ENCODE data around the gene CCDC171. TPM values are rescaled to one million over a fixed set of nuclear protein-coding genes. Genes with fewer than 3 reads are reported as not detected.
"Not testable (repeated sequence)": the region's sequence is repeated elsewhere in the genome, so short reads cannot be mapped to it uniquely, and the experiment has no call there.

The CCDC171 gene
- total and polyA plus RNA-seq, 4 donors, result 3.3 to 28.3 (median 17.2) TPM

- Histone ChIP-seq H3K9me3 (ENCODE audit: control insufficient read depth, insufficient read depth, low read length) (peaks cover 1% of the 10 kb centered on the region), H3K27ac (ENCODE audit: low read depth, low read length) (no peak overlapping the region), H3K4me3 (ENCODE audit: low read depth, low read length) (no peak overlapping the region), H3K36me3 (ENCODE audit: control insufficient read depth, insufficient read depth, low read length) (no peaks in the 10 kb centered on the region), H3K4me1 (ENCODE audit: control insufficient read depth, insufficient read depth, low read length) (no peaks in the 10 kb centered on the region), H3K27me3 (ENCODE audit: control insufficient read depth, insufficient read depth, low read length) (no peaks in the 10 kb centered on the region)
- no peak for DNase-seq (ENCODE audit: low read depth in 4 of 6, low spot score in 6 of 6)
Observed at GRCh38 chr9:15670246-15670645, 117.4 kb downstream of the CCDC171 start.

GRCh38 chr9:15670894-15671293, 118.1 kb downstream of the CCDC171 start:
- 100% methylated on average over 3 of the region's 7 CpGs for WGBS (ENCODE audit: insufficient coverage)
- H3K27ac ChIP-seq (ENCODE audit: low read depth, low read length), result no peak overlapping the region
- no peak overlapping the region for H3K4me3 ChIP-seq (ENCODE audit: low read depth, low read length)
- H3K9me3 ChIP-seq (ENCODE audit: control insufficient read depth, insufficient read depth, low read length), result peaks cover 1% of the 10 kb centered on the region
- DNase-seq (ENCODE audit: low read depth in 4 of 6, low spot score in 6 of 6), result no peak
- no peaks in the 10 kb centered on the region for H3K27me3 ChIP-seq (ENCODE audit: control insufficient read depth, insufficient read depth, low read length)
- no peaks in the 10 kb centered on the region for H3K4me1 ChIP-seq (ENCODE audit: control insufficient read depth, insufficient read depth, low read length)
- H3K36me3 ChIP-seq (ENCODE audit: control insufficient read depth, insufficient read depth, low read length), result no peaks in the 10 kb centered on the region

- Histone ChIP-seq H3K4me3 (ENCODE audit: low read depth, low read length) (no peak overlapping the region), H3K9me3 (ENCODE audit: control insufficient read depth, insufficient read depth, low read length) (peaks cover 2% of the 10 kb centered on the region), H3K4me1 (ENCODE audit: control insufficient read depth, insufficient read depth, low read length) (no peaks in the 10 kb centered on the region), H3K27me3 (ENCODE audit: control insufficient read depth, insufficient read depth, low read length) (no peaks in the 10 kb centered on the region), H3K36me3 (ENCODE audit: control insufficient read depth, insufficient read depth, low read length) (no peaks in the 10 kb centered on the region), H3K27ac (ENCODE audit: low read depth, low read length) (no peak overlapping the region)
- DNase-seq (ENCODE audit: low read depth in 4 of 6, low spot score in 6 of 6), result no peak
Observed at GRCh38 chr9:15693701-15694100, 140.9 kb downstream of the CCDC171 start.

GRCh38 chr9:15696979-15697378, 144.1 kb downstream of the CCDC171 start:
- WGBS (ENCODE audit: insufficient coverage), result 50% methylated on average over 1 of the region's 1 CpG
- no peaks in the 10 kb centered on the region for H3K27me3 ChIP-seq (ENCODE audit: control insufficient read depth, insufficient read depth, low read length)
- H3K4me3 ChIP-seq (ENCODE audit: low read depth, low read length), result no peak overlapping the region
- no peak for DNase-seq (ENCODE audit: low read depth in 4 of 6, low spot score in 6 of 6)
- no peaks in the 10 kb centered on the region for H3K9me3 ChIP-seq (ENCODE audit: control insufficient read depth, insufficient read depth, low read length)
- H3K4me1 ChIP-seq (ENCODE audit: control insufficient read depth, insufficient read depth, low read length), result no peaks in the 10 kb centered on the region
- no peaks in the 10 kb centered on the region for H3K36me3 ChIP-seq (ENCODE audit: control insufficient read depth, insufficient read depth, low read length)
- no peak overlapping the region for H3K27ac ChIP-seq (ENCODE audit: low read depth, low read length)

- WGBS (ENCODE audit: insufficient coverage), result no CpG with 5 or more reads among the region's 2 CpGs
- no peak for DNase-seq (ENCODE audit: low read depth in 4 of 6, low spot score in 6 of 6)
Observed at GRCh38 chr9:15697446-15697851, 144.6 kb downstream of the CCDC171 start.

GRCh38 chr9:15699876-15700559, 147.2 kb downstream of the CCDC171 start:
- H3K4me3 ChIP-seq (ENCODE audit: low read depth, low read length); DNase-seq (ENCODE audit: low read depth in 4 of 6, low spot score in 6 of 6): not testable (repeated sequence)
- WGBS (ENCODE audit: insufficient coverage), result 93% methylated on average over 25 of the region's 36 CpGs

More at GRCh38 chr9:15697446-15697851, 144.6 kb downstream of the CCDC171 start:
- Histone ChIP-seq H3K27ac (ENCODE audit: low read depth, low read length) (no peak overlapping the region), H3K36me3 (ENCODE audit: control insufficient read depth, insufficient read depth, low read length) (no peaks in the 10 kb centered on the region), H3K27me3 (ENCODE audit: control insufficient read depth, insufficient read depth, low read length) (no peaks in the 10 kb centered on the region), H3K4me1 (ENCODE audit: control insufficient read depth, insufficient read depth, low read length) (no peaks in the 10 kb centered on the region), H3K4me3 (ENCODE audit: low read depth, low read length) (no peak overlapping the region), H3K9me3 (ENCODE audit: control insufficient read depth, insufficient read depth, low read length) (peaks cover 2% of the 10 kb centered on the region)

DNA sequence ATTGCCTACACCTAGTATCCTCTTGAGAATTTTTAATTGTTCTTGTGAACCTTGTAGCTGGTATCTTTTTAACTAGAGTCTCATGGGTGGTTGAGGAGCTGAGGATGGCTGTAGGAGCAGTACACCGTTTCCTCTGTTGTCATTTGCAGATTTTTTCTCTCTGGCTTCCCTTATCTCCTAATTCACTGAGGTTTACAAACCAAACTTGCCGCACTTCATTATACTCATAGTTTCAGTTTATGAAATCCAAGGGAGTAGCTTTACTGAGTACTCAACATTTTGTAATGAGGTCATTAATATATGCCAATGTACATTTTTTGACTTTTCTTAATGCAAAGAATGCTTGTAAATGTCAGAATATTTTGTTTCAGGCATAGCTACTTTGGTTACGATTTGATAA, 154.2 kb downstream of the CCDC171 start:
- H3K36me3 ChIP-seq (ENCODE audit: control insufficient read depth, insufficient read depth, low read length), result no peaks in the 10 kb centered on the region
- no peak overlapping the region for H3K4me3 ChIP-seq (ENCODE audit: low read depth, low read length)
- H3K4me1 ChIP-seq (ENCODE audit: control insufficient read depth, insufficient read depth, low read length), result no peaks in the 10 kb centered on the region
- peaks cover 2% of the 10 kb centered on the region for H3K9me3 ChIP-seq (ENCODE audit: control insufficient read depth, insufficient read depth, low read length)
- DNase-seq (ENCODE audit: low read depth in 4 of 6, low spot score in 6 of 6), result no peak
- H3K27ac ChIP-seq (ENCODE audit: low read depth, low read length), result no peak overlapping the region
- H3K27me3 ChIP-seq (ENCODE audit: control insufficient read depth, insufficient read depth, low read length), result no peaks in the 10 kb centered on the region
- WGBS (ENCODE audit: insufficient coverage), result no CpG with 5 or more reads among the region's 3 CpGs

More at GRCh38 chr9:15699876-15700559, 147.2 kb downstream of the CCDC171 start:
- H3K9me3 ChIP-seq (ENCODE audit: control insufficient read depth, insufficient read depth, low read length); H3K4me1 ChIP-seq (ENCODE audit: control insufficient read depth, insufficient read depth, low read length); H3K27me3 ChIP-seq (ENCODE audit: control insufficient read depth, insufficient read depth, low read length); H3K27ac ChIP-seq (ENCODE audit: low read depth, low read length); H3K36me3 ChIP-seq (ENCODE audit: control insufficient read depth, insufficient read depth, low read length): not testable (repeated sequence)

DNA sequence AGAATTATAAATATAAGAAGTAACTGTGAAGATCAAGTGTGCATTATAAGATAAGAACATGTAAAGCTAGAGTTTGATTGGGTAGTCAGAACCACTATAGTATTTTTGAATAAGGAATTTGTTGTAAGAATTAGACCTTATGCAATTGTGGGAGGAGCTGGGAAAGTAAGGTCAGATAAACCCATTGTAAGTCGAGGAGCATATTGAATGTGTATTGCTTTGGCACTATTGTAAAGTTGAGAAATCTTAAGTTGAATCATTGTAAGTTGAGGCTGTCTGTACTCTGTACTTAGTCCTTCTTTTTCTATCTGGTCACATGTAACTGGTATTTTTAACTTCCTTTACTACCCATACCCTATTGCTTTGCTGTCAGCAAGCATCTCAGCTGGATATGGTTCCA, 158.7 kb downstream of the CCDC171 start:
- no peak for DNase-seq (ENCODE audit: low read depth in 4 of 6, low spot score in 6 of 6)
- H3K4me1 ChIP-seq (ENCODE audit: control insufficient read depth, insufficient read depth, low read length), result no peaks in the 10 kb centered on the region
- WGBS (ENCODE audit: insufficient coverage), result no CpG with 5 or more reads among the region's 1 CpG
- no peaks in the 10 kb centered on the region for H3K27me3 ChIP-seq (ENCODE audit: control insufficient read depth, insufficient read depth, low read length)
- no peaks in the 10 kb centered on the region for H3K9me3 ChIP-seq (ENCODE audit: control insufficient read depth, insufficient read depth, low read length)
- H3K36me3 ChIP-seq (ENCODE audit: control insufficient read depth, insufficient read depth, low read length), result no peaks in the 10 kb centered on the region
- H3K4me3 ChIP-seq (ENCODE audit: low read depth, low read length), result no peak overlapping the region
- H3K27ac ChIP-seq (ENCODE audit: low read depth, low read length), result no peak overlapping the region

GRCh38 chr9:15711931-15712330, 159.1 kb downstream of the CCDC171 start:
- DNase-seq (ENCODE audit: low read depth in 4 of 6, low spot score in 6 of 6), result peak in 2 of 6 donors; percentile 25 to 28
- Histone ChIP-seq H3K4me3 (ENCODE audit: low read depth, low read length) (no peak overlapping the region), H3K27me3 (ENCODE audit: control insufficient read depth, insufficient read depth, low read length) (no peaks in the 10 kb centered on the region), H3K36me3 (ENCODE audit: control insufficient read depth, insufficient read depth, low read length) (no peaks in the 10 kb centered on the region), H3K27ac (ENCODE audit: low read depth, low read length) (no peak overlapping the region), H3K4me1 (ENCODE audit: control insufficient read depth, insufficient read depth, low read length) (no peaks in the 10 kb centered on the region), H3K9me3 (ENCODE audit: control insufficient read depth, insufficient read depth, low read length) (no peaks in the 10 kb centered on the region)
- WGBS (ENCODE audit: insufficient coverage), result 25% methylated on average over 1 of the region's 2 CpGs

- H3K9me3 ChIP-seq (ENCODE audit: control insufficient read depth, insufficient read depth, low read length), result no peaks in the 10 kb centered on the region
- WGBS (ENCODE audit: insufficient coverage), result no CpG with 5 or more reads among the region's 1 CpG
- no peaks in the 10 kb centered on the region for H3K27me3 ChIP-seq (ENCODE audit: control insufficient read depth, insufficient read depth, low read length)
- no peak overlapping the region for H3K4me3 ChIP-seq (ENCODE audit: low read depth, low read length)
- no peak for DNase-seq (ENCODE audit: low read depth in 4 of 6, low spot score in 6 of 6)
- no peaks in the 10 kb centered on the region for H3K36me3 ChIP-seq (ENCODE audit: control insufficient read depth, insufficient read depth, low read length)
- no peaks in the 10 kb centered on the region for H3K4me1 ChIP-seq (ENCODE audit: control insufficient read depth, insufficient read depth, low read length)
- H3K27ac ChIP-seq (ENCODE audit: low read depth, low read length), result no peak overlapping the region
Observed at GRCh38 chr9:15714746-15715145, 161.9 kb downstream of the CCDC171 start.
